LNCaP clone FGC (cell line): ENCODE measurements around the gene XXYLT1.
"Not testable (repeated sequence)": the region's sequence is repeated elsewhere in the genome, so short reads cannot be mapped to it uniquely, and the experiment has no call there.

Source experiments
- DNase-seq: peaks from one replicate; pipeline ENCODE4 v3.0.0-alpha.2; 2011; ENCODE audit warnings: low read depth
- H3K4me3 ChIP-seq: 2 replicates; pipeline ENCODE4 v1.5.1; 2011; ENCODE audit warnings: mild to moderate bottlenecking, low read depth, low read length, control low read depth
- TF ChIP-seq, protein P1 (sequence below): IDR thresholded peaks from 2 replicates; pipeline ENCODE4 v1.5.1; 2012; ENCODE audit warnings: mild to moderate bottlenecking; ENCODE audit not compliant: control insufficient read depth, insufficient read depth; ENCODE audit errors: extremely low read depth

Gene XXYLT1

DNA sequence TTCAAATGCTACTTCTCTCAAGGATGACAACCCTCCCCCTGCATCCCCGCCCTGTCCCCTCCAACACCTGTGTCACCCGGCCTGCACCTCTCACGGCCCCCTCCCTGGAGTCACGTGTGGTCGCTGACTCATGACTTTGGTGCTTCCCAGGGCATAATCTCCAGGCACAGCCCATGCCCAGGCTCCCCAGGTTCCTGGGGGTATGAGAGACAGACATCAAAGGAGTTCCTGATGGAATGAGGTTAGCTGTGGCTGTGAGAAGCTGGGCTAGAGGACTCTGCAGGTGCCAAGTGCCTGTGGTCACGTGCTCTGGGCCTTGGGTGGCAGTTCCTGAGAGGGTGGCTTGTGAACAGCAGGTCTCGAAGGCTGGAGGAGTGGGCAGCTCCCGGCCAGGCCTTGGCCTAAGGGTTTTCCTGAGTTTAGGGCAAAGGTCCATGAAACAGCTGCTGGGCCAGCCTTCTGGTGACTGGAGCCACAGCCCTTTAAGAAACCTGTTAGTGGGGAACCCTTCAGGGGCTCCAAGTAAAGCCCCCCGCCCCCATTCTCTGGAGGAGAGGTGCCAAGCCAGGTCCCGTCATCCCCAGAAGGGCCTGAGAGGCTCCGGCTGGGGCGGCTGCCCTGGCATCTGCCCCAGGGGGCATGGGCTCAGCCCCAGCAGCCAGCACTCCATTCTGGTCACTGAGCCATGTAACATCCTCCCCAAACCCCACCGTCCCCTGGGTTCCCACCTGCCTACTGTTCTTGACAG is 230.0 kb downstream of the XXYLT1 start:
- TF ChIP-seq, protein P1, sequence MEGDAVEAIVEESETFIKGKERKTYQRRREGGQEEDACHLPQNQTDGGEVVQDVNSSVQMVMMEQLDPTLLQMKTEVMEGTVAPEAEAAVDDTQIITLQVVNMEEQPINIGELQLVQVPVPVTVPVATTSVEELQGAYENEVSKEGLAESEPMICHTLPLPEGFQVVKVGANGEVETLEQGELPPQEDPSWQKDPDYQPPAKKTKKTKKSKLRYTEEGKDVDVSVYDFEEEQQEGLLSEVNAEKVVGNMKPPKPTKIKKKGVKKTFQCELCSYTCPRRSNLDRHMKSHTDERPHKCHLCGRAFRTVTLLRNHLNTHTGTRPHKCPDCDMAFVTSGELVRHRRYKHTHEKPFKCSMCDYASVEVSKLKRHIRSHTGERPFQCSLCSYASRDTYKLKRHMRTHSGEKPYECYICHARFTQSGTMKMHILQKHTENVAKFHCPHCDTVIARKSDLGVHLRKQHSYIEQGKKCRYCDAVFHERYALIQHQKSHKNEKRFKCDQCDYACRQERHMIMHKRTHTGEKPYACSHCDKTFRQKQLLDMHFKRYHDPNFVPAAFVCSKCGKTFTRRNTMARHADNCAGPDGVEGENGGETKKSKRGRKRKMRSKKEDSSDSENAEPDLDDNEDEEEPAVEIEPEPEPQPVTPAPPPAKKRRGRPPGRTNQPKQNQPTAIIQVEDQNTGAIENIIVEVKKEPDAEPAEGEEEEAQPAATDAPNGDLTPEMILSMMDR, result no peak
- no peak overlapping the region for H3K4me3 ChIP-seq
- no peak for DNase-seq

DNA sequence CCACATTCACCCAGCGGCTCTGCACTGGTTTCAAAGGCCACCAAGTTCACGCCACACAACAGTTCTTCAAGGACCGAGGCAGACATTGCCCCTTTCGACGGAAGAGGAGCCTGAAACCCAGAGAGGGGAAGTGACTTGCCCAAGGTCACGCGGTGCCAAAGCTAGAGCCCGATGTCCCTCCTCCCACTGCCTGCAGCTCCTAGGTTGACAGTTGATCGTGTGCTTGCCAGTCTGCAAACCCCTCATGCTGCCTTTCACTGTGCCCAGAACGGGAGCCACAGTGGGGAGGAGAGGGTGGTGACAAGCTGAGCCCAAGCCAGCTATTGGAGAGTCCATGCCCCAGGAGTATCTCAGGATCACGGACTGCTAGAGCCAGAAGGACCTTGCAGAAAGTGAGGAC is 230.9 kb downstream of the XXYLT1 start:
- TF ChIP-seq, protein P1, result no peak
- no peak overlapping the region for H3K4me3 ChIP-seq
- DNase-seq, result no peak

DNA sequence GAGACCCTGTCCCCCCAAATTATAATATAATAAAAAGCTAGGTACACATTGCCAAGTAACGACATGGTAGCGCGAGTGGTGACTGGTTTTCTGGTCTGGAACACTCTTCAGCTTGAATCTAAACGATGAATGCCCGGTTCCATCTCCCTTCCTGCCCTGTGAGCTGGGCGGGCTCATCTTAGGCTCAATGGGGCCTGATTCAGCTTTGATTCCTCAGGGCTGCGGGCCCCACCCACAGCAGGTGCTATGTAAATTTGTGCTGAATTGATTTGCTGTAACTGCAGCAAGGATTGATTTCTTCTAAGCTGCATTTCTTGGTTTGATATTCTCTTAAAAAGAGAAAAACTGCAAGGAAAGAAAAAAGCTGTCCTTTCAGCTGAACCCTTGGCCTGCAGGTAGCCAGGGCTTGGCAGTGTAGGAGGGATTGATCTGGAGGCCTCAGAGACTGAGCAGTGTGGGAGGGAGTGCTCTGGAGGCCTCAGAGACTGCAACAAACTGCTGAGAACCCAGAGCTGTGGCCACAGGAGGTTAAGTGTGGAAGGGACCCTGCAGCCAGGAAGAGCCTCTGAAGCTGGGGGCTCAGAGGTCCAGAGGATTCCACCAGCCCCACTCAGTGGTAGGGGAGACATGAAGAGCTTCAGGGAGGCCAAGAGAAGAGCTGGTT is 231.6 kb downstream of the XXYLT1 start:
- H3K4me3 ChIP-seq, result no peak overlapping the region
- TF ChIP-seq, protein P1, result no peak
- no peak for DNase-seq

DNA sequence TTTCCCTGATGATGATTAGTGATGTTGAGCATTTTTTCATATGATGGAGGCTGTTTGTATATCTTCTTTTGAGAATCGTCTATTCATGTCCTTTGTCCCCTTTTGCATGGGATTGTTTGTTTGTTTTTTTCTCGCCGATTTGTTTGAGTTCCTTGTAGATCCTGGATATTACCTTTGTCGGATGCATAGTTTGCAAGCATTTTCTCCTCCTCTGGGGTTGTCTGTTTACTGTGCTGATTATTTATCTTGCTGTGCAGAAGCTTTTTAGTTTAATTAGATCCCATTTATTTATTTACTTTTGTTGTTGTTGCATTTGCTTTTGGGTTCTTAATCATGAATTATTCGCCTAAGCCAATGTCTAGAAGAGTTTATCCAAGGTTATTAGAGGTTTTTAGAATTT is 232.8 kb downstream of the XXYLT1 start:
- H3K4me3 ChIP-seq, result no peak overlapping the region
- no peak for DNase-seq
- TF ChIP-seq, protein P1, result no peak

GRCh38 chr3:195037586-195037985 is 233.4 kb downstream of the XXYLT1 start:
- H3K4me3 ChIP-seq, DNase-seq: not testable (repeated sequence)

- TF ChIP-seq, protein P1, result no peak
- DNase-seq, result no peak
- no peak overlapping the region for H3K4me3 ChIP-seq
Observed at GRCh38 chr3:195036974-195037373, 234.0 kb downstream of the XXYLT1 start.

DNA sequence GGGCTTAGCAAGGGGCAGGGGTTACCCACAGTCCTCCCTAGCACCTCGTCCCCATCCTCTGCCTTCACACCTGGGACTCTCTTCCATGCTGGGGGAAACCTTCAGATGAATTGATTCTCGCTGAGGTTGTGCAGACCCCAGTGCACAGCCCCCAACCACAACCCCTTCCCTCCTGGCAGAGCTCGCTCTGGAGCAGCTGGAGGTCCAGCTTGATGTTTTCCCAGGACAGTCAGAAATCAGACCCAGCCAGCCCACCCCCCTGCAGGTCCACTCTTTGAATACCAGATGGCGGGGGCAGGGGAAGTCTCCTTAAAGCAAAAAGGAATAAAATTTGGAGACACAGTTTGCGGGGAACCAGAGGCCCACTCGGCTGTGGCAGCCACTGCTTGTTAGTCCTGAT is 234.4 kb downstream of the XXYLT1 start:
- TF ChIP-seq, protein P1, result no peak
- no peak overlapping the region for H3K4me3 ChIP-seq
- DNase-seq, result no peak
